PC-9 (cell line): ENCODE data around the gene DENND4A.

Experiments used
- EZH2 ChIP-seq: fragments of 200-600 bp; sonication (generic); IDR thresholded peaks from 2 replicates; pipeline ENCODE4 v1.8.0; 2017; ENCODE audit warnings: antibody characterized with exemption, low read depth
- TF ChIP-seq, protein P1 (sequence below): fragments of 200-600 bp; sonication (generic); conservative IDR thresholded peaks from 2 replicates; pipeline ENCODE4 v1.6.1; 2017; ENCODE audit warnings: mixed run types, antibody characterized with exemption, mild to moderate bottlenecking, moderate library complexity

DNA sequence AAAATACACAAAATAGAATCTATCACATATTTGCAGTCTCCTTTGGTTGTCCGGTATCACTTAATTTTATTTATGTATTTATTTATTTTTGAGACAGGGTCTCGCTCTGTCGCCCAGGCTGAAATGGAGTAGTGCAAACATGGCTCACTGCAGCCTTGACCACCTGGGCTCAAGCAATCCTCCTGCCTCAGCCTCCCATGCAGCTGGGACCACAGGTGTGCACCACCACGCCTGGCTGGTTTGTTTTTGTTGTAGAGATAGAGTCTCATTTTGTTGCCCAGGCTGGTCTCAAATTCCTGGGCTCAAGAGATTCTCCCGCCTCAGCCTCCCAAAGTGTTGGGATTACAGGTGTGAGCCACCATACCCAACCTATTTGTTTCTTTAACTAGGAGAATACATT lies 33.9 kb downstream of the DENND4A start:
- TF ChIP-seq, protein P1, sequence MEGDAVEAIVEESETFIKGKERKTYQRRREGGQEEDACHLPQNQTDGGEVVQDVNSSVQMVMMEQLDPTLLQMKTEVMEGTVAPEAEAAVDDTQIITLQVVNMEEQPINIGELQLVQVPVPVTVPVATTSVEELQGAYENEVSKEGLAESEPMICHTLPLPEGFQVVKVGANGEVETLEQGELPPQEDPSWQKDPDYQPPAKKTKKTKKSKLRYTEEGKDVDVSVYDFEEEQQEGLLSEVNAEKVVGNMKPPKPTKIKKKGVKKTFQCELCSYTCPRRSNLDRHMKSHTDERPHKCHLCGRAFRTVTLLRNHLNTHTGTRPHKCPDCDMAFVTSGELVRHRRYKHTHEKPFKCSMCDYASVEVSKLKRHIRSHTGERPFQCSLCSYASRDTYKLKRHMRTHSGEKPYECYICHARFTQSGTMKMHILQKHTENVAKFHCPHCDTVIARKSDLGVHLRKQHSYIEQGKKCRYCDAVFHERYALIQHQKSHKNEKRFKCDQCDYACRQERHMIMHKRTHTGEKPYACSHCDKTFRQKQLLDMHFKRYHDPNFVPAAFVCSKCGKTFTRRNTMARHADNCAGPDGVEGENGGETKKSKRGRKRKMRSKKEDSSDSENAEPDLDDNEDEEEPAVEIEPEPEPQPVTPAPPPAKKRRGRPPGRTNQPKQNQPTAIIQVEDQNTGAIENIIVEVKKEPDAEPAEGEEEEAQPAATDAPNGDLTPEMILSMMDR = no peak
- no peak for TF ChIP-seq EZH2
